ENCODE measurements around the gene TSFM. TPM values are rescaled to one million over a fixed set of nuclear protein-coding genes. Genes with fewer than 3 reads are reported as not detected.

The TSFM gene
- total and polyA plus RNA-seq, 9 of the 15 experiments (the other 6 are each of a cell fraction or from before 2014, with no cell fraction given): 44.6 to 198 (median 60.2) TPM

DNA sequence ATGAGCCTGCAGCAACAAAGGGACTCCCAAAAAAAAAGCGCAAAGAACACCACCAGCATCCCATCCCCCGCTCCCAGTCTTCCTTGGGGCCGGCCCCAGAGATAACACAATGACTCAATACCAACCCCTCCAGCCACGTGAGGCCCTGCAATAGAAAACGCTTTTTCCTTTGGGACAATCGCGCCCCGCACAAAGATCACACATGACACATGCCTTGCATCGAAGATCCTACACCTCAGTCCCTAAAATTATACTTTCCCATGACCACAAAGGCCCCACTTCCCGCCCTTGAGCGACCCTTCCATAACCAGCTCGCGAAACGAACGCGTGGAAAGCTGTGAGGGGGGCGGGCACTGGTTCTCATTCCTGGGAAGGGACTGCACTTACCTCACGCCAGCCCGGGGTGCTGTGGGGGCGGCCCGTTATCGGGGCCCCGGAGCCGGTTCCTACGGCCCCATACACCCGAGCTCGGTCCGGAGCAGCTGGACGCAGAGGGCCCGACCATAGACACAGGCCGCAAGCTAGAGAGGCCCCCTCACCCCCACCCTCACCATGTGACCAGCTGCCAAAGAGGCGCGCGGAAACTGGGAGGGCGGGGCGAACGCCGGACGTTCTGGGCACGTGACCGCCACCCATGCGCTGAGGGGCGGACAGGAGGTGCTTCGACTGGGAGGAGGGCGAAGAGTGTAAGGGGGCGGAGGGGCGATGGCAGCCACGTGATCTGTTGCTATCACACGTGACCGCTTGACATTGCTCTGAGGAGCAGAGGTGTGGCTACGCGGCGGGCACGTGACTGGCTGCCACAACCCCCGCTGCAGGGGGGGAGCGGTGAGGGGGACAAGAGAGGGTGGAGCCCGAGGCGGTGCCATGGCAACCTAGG is 30.6 kb upstream of the TSFM start, which contains the start of gene CDK4 (continued):
- TF ChIP-seq, protein P1, sequence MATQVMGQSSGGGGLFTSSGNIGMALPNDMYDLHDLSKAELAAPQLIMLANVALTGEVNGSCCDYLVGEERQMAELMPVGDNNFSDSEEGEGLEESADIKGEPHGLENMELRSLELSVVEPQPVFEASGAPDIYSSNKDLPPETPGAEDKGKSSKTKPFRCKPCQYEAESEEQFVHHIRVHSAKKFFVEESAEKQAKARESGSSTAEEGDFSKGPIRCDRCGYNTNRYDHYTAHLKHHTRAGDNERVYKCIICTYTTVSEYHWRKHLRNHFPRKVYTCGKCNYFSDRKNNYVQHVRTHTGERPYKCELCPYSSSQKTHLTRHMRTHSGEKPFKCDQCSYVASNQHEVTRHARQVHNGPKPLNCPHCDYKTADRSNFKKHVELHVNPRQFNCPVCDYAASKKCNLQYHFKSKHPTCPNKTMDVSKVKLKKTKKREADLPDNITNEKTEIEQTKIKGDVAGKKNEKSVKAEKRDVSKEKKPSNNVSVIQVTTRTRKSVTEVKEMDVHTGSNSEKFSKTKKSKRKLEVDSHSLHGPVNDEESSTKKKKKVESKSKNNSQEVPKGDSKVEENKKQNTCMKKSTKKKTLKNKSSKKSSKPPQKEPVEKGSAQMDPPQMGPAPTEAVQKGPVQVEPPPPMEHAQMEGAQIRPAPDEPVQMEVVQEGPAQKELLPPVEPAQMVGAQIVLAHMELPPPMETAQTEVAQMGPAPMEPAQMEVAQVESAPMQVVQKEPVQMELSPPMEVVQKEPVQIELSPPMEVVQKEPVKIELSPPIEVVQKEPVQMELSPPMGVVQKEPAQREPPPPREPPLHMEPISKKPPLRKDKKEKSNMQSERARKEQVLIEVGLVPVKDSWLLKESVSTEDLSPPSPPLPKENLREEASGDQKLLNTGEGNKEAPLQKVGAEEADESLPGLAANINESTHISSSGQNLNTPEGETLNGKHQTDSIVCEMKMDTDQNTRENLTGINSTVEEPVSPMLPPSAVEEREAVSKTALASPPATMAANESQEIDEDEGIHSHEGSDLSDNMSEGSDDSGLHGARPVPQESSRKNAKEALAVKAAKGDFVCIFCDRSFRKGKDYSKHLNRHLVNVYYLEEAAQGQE (IDR thresholded peaks at IDR 0.05; ENCODE audit: borderline replicate concordance): peak; percentile 99
- TF ChIP-seq, protein P1 (CRISPR knock-in tag; IDR thresholded peaks at IDR 0.05; ENCODE audit: low read depth): peak; percentile 78
- TF ChIP-seq, protein P2, sequence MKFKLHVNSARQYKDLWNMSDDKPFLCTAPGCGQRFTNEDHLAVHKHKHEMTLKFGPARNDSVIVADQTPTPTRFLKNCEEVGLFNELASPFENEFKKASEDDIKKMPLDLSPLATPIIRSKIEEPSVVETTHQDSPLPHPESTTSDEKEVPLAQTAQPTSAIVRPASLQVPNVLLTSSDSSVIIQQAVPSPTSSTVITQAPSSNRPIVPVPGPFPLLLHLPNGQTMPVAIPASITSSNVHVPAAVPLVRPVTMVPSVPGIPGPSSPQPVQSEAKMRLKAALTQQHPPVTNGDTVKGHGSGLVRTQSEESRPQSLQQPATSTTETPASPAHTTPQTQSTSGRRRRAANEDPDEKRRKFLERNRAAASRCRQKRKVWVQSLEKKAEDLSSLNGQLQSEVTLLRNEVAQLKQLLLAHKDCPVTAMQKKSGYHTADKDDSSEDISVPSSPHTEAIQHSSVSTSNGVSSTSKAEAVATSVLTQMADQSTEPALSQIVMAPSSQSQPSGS (CRISPR knock-in tag; IDR thresholded peaks at IDR 0.05): no peak
- TF ChIP-seq PHB2 (IDR thresholded peaks at IDR 0.05; ENCODE audit: low read depth) (0 out of 2 replicates have a peak, but pooled peaks have one; percentile 30), PYGO2 (tag; IDR thresholded peaks at IDR 0.05) (0 out of 2 replicates have a peak, but pooled peaks have one; percentile 56), SIN3A (IDR thresholded peaks at IDR 0.05; ENCODE audit: borderline replicate concordance in 2 of 2, control insufficient read depth in 1 of 2, low read depth in 2 of 2, low read length in 2 of 2) (peak; percentile 74 to 76), ADNP (tag; IDR thresholded peaks at IDR 0.05) (no peak), ZNF76 (CRISPR knock-in tag; IDR thresholded peaks at IDR 0.05; ENCODE audit: borderline replicate concordance) (0 out of 2 replicates have a peak, but pooled peaks have one; percentile 18), NRF1 (conservative IDR thresholded peaks at IDR 0.05 in 1 of 2, IDR thresholded peaks at IDR 0.05 in 1 of 2) (peak; percentile 89 to 91)
- TF ChIP-seq, protein P3, sequence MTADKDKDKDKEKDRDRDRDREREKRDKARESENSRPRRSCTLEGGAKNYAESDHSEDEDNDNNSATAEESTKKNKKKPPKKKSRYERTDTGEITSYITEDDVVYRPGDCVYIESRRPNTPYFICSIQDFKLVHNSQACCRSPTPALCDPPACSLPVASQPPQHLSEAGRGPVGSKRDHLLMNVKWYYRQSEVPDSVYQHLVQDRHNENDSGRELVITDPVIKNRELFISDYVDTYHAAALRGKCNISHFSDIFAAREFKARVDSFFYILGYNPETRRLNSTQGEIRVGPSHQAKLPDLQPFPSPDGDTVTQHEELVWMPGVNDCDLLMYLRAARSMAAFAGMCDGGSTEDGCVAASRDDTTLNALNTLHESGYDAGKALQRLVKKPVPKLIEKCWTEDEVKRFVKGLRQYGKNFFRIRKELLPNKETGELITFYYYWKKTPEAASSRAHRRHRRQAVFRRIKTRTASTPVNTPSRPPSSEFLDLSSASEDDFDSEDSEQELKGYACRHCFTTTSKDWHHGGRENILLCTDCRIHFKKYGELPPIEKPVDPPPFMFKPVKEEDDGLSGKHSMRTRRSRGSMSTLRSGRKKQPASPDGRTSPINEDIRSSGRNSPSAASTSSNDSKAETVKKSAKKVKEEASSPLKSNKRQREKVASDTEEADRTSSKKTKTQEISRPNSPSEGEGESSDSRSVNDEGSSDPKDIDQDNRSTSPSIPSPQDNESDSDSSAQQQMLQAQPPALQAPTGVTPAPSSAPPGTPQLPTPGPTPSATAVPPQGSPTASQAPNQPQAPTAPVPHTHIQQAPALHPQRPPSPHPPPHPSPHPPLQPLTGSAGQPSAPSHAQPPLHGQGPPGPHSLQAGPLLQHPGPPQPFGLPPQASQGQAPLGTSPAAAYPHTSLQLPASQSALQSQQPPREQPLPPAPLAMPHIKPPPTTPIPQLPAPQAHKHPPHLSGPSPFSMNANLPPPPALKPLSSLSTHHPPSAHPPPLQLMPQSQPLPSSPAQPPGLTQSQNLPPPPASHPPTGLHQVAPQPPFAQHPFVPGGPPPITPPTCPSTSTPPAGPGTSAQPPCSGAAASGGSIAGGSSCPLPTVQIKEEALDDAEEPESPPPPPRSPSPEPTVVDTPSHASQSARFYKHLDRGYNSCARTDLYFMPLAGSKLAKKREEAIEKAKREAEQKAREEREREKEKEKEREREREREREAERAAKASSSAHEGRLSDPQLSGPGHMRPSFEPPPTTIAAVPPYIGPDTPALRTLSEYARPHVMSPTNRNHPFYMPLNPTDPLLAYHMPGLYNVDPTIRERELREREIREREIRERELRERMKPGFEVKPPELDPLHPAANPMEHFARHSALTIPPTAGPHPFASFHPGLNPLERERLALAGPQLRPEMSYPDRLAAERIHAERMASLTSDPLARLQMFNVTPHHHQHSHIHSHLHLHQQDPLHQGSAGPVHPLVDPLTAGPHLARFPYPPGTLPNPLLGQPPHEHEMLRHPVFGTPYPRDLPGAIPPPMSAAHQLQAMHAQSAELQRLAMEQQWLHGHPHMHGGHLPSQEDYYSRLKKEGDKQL (CRISPR knock-in tag; IDR thresholded peaks at IDR 0.05; ENCODE audit: borderline replicate concordance): peak; percentile 87; the same call in 1 of the 2 replicates

Measured in K562 (cell line).